Measurements from ENCODE around the gene DACH1.

Gene DACH1

GRCh38 chr13:71645467-71645866 is 221.5 kb downstream of the DACH1 start:
- TF ChIP-seq EZH2phosphoT487 (IDR thresholded peaks at IDR 0.05; ENCODE audit: low read depth) (no peak), CTCF (IDR thresholded peaks at IDR 0.05; ENCODE audit: low read depth, low read length) (no peak)
- Histone ChIP-seq H3K9ac (ENCODE audit: low read length) (no peak overlapping the region), H3K36me3 (replicated peaks; ENCODE audit: low read depth, low read length) (no peaks in the 10 kb centered on the region), H4K20me1 (ENCODE audit: insufficient read depth, low read length) (no peaks in the 10 kb centered on the region), H3K4me3 (ENCODE audit: low read length) (no peak overlapping the region), H3K27me3 (ENCODE audit: low read depth, low read length) (no peaks in the 10 kb centered on the region), H3K4me2 (ENCODE audit: low read length) (no peak overlapping the region), H2AFZ (ENCODE audit: low read depth, low read length) (no peak overlapping the region), H3K4me1 (ENCODE audit: low read length) (no peaks in the 10 kb centered on the region), H3K9me3 (ENCODE audit: insufficient read depth, low read length) (no peaks in the 10 kb centered on the region), H3K79me2 (ENCODE audit: low read length) (no peaks in the 10 kb centered on the region), H3K27ac (ENCODE audit: low read length) (no peak overlapping the region)

GRCh38 chr13:71644579-71644978 is 222.4 kb downstream of the DACH1 start:
- H2AFZ ChIP-seq (ENCODE audit: low read depth, low read length): no peak overlapping the region
- no peak for TF ChIP-seq CTCF (IDR thresholded peaks at IDR 0.05; ENCODE audit: low read depth, low read length)
- TF ChIP-seq EZH2phosphoT487 (IDR thresholded peaks at IDR 0.05; ENCODE audit: low read depth): no peak
- no peak overlapping the region for H3K4me2 ChIP-seq (ENCODE audit: low read length)
- H3K36me3 ChIP-seq (replicated peaks; ENCODE audit: low read depth, low read length): no peaks in the 10 kb centered on the region
- H3K27ac ChIP-seq (ENCODE audit: low read length): no peak overlapping the region
- H3K9me3 ChIP-seq (ENCODE audit: insufficient read depth, low read length): no peaks in the 10 kb centered on the region
- no peaks in the 10 kb centered on the region for H3K4me1 ChIP-seq (ENCODE audit: low read length)
- no peaks in the 10 kb centered on the region for H3K79me2 ChIP-seq (ENCODE audit: low read length)
- H3K4me3 ChIP-seq (ENCODE audit: low read length): no peak overlapping the region
- H3K9ac ChIP-seq (ENCODE audit: low read length): no peak overlapping the region
- H3K27me3 ChIP-seq (ENCODE audit: low read depth, low read length): no peaks in the 10 kb centered on the region
- H4K20me1 ChIP-seq (ENCODE audit: insufficient read depth, low read length): no peaks in the 10 kb centered on the region

GRCh38 chr13:71643448-71643860 is 223.6 kb downstream of the DACH1 start:
- TF ChIP-seq CTCF (IDR thresholded peaks at IDR 0.05; ENCODE audit: low read depth, low read length) (no peak), EZH2phosphoT487 (IDR thresholded peaks at IDR 0.05; ENCODE audit: low read depth) (no peak)
- Histone ChIP-seq H3K9me3 (ENCODE audit: insufficient read depth, low read length) (no peaks in the 10 kb centered on the region), H3K79me2 (ENCODE audit: low read length) (no peaks in the 10 kb centered on the region), H2AFZ (ENCODE audit: low read depth, low read length) (no peak overlapping the region), H3K36me3 (replicated peaks; ENCODE audit: low read depth, low read length) (no peaks in the 10 kb centered on the region), H4K20me1 (ENCODE audit: insufficient read depth, low read length) (no peaks in the 10 kb centered on the region), H3K4me1 (ENCODE audit: low read length) (no peaks in the 10 kb centered on the region), H3K27ac (ENCODE audit: low read length) (no peak overlapping the region), H3K27me3 (ENCODE audit: low read depth, low read length) (no peaks in the 10 kb centered on the region), H3K9ac (ENCODE audit: low read length) (no peak overlapping the region), H3K4me3 (ENCODE audit: low read length) (no peak overlapping the region), H3K4me2 (ENCODE audit: low read length) (no peak overlapping the region)

GRCh38 chr13:71638751-71639150 is 228.3 kb downstream of the DACH1 start:
- Histone ChIP-seq H3K9me3 (ENCODE audit: insufficient read depth, low read length) (no peaks in the 10 kb centered on the region), H3K36me3 (replicated peaks; ENCODE audit: low read depth, low read length) (no peaks in the 10 kb centered on the region), H3K4me2 (ENCODE audit: low read length) (no peak overlapping the region), H3K4me1 (ENCODE audit: low read length) (no peaks in the 10 kb centered on the region), H3K4me3 (ENCODE audit: low read length) (no peak overlapping the region), H3K27ac (ENCODE audit: low read length) (no peak overlapping the region), H3K27me3 (ENCODE audit: low read depth, low read length) (no peaks in the 10 kb centered on the region), H4K20me1 (ENCODE audit: insufficient read depth, low read length) (no peaks in the 10 kb centered on the region), H3K79me2 (ENCODE audit: low read length) (no peaks in the 10 kb centered on the region), H2AFZ (ENCODE audit: low read depth, low read length) (no peak overlapping the region), H3K9ac (ENCODE audit: low read length) (no peak overlapping the region)
- TF ChIP-seq CTCF (IDR thresholded peaks at IDR 0.05; ENCODE audit: low read depth, low read length) (no peak), EZH2phosphoT487 (IDR thresholded peaks at IDR 0.05; ENCODE audit: low read depth) (no peak)
